Astrocyte (in vitro differentiated cells and primary cell): ENCODE results near the gene PTGFRN.

Source experiments
- EZH2 ChIP-seq: IDR thresholded peaks from 2 replicates; pipeline ENCODE4 v1.6.1; 2012; ENCODE audit warnings: mild to moderate bottlenecking, low read length, inconsistent platforms; ENCODE audit not compliant: insufficient read depth
- TF ChIP-seq, protein P1 (sequence below): IDR thresholded peaks from 2 replicates; pipeline ENCODE4 v1.5.1; 2011; ENCODE audit warnings: low read depth, mild to moderate bottlenecking, inconsistent platforms, low read length, moderate library complexity; ENCODE audit not compliant: insufficient read depth

DNA sequence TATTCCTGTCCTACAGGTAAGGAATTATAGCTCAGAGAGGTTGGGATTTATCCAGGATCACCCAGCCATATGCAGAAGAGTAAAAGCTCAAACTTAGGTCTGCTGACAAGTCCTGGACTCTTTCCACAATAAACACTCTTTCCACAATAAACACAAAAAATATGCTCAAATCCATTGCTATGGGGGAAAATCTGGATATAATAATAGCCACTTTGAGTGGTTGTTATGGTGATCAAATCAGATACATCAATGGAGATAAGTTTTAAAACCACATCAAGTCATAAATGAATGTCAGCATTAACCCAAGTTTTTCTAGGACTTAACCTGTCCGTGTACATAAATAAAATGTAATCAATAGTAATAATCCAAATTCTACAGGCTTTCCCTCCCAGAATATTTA lies 128.1 kb downstream of the PTGFRN start:
- TF ChIP-seq, protein P1, sequence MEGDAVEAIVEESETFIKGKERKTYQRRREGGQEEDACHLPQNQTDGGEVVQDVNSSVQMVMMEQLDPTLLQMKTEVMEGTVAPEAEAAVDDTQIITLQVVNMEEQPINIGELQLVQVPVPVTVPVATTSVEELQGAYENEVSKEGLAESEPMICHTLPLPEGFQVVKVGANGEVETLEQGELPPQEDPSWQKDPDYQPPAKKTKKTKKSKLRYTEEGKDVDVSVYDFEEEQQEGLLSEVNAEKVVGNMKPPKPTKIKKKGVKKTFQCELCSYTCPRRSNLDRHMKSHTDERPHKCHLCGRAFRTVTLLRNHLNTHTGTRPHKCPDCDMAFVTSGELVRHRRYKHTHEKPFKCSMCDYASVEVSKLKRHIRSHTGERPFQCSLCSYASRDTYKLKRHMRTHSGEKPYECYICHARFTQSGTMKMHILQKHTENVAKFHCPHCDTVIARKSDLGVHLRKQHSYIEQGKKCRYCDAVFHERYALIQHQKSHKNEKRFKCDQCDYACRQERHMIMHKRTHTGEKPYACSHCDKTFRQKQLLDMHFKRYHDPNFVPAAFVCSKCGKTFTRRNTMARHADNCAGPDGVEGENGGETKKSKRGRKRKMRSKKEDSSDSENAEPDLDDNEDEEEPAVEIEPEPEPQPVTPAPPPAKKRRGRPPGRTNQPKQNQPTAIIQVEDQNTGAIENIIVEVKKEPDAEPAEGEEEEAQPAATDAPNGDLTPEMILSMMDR = no peak
- TF ChIP-seq EZH2 = no peak
